COLO668 (cell line): ENCODE data around the gene IGF2BP2.
"Not testable (repeated sequence)": the region's sequence is repeated elsewhere in the genome, so short reads cannot be mapped to it uniquely, and the experiment has no call there.

ENCODE experiments used
- DNase-seq: peaks from one replicate; lab custom pipeline; 2025; ENCODE audit not compliant: unreplicated experiment; lab: John Stamatoyannopoulos, UW

IGF2BP2 gene

DNA sequence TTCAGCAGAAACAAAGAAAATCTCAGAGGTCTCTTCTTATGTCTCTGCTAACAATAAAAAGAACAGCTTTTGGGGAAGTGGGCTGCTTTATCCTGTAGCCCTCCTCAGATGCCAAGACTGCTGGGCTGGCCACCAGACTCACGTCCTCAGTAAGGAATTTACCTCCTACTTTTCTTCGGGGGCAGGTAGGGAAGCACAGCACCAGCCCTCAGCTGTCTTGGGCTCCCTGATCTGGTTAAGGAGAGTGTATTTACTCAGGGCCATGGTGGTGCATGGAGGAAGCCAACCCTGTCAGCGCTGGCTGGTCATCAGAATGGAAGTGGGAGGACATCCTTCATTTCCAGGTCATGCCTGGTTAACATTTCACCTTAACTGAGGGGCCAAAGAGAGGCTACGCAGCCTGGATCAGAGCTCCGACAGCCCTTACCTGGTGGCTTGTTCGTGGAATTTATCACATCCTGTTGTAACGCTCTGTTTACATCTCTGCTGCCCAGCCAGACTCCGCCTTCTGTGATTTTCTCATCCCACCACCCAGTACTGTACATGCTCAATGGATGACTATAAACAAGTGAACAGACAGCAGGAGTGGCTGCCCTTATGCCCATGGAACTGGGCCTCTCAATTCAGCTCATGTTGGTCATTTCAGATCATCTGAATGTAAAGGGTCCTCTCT lies 108.3 kb downstream of the IGF2BP2 start:
- no peak for DNase-seq

DNA sequence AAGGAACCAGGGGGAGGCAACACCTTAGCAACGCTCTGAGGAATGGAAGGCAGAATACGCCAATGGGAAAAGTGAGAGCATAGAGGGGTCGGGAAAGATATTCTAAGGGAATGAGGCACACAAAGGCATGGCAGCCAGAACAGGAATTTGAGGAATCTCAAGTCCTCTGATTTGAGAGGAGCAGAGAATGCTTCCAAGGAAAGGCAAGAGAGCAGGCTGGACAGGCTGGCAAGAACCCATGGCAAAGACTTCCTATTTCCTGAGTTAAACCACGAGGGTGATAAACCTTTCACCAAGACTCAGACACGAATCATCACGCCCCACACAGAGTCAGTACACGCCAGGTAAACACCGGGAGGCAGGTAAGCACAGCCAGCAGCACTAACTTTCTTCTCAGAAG lies 109.8 kb downstream of the IGF2BP2 start:
- DNase-seq, result no peak

DNA sequence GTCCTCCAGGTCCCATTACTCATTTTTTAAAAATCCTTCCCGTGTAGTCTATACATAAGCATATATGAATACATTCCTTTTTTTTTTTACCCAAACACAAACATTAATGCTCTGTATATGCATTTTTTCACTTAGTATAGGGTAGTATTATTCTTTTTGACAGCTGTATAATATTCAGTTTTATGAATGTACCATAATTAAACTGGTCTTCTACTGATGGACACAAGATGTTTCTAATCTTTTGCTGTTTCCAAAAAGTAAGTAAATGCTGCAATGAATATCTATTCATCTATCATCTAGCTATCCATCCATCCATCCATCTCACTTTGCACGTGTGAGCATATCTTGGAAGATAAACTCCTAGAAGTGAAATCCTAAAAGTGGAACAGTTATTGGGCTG lies 110.8 kb downstream of the IGF2BP2 start:
- no peak for DNase-seq

DNA sequence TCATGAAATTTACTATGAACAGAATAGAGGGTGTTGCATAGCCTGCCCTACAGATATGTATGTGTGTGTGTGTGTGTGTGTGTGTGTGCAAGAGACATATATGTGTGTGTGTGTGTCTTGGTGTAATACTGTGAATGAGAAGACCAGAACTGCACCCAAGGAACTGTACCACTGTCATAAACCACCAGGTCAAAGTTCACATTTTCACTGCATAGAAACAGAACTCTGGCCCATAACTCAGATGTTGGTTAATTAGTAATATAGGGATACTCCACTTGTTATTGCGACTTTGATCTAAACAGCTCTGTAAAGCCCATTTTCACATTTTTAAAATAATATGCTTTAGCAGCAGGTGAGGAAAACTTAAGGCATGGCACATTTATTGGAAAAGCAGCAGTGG lies 111.8 kb downstream of the IGF2BP2 start:
- no peak for DNase-seq

DNA sequence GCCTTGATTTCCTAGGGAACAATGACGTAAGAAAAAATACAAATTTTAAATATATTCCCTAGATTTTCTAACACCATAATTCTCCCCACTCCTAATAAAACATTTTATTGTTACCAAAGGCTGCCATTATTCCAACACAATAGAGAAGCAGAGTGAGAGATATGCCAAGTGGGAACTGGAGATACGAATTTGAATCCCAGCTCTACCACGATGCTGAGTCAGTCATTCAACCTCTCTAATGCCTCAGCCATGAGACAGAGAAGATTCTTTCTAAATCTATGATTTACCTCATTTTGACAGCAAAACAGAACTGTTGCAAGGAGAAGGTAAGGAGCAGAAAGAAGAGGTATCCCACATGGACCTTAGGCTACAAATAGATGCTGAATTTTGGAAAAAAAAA lies 112.5 kb downstream of the IGF2BP2 start:
- no peak for DNase-seq

DNA sequence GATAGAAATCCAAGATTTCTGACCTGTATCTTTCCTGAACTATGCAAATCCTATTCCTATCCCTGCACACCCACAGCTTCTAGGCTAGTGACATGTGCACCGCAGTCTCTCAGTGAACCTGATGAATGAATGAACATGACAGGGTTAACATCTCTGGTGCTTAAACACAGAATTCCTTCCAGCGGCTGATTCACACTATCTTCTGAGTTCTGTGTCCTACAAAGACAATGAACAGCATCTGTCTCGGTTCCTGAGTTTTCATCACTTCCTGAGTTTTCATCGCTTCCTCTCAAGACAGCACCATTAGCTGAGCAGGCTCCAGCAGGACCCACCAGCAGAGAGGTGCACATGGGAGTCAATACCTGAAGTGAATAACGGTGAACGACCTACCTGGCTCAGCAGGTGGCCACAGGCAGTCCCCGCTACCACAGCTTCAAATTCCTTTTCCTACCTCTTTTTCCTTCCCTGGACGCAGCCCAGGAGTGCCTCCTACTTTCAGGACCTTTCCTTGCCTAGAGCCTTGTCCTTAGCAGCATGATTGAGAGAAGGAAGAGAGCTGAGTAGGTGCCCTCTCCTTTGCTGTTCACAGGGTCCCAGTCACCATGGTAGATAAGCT lies 113.5 kb downstream of the IGF2BP2 start:
- DNase-seq, result no peak

DNA sequence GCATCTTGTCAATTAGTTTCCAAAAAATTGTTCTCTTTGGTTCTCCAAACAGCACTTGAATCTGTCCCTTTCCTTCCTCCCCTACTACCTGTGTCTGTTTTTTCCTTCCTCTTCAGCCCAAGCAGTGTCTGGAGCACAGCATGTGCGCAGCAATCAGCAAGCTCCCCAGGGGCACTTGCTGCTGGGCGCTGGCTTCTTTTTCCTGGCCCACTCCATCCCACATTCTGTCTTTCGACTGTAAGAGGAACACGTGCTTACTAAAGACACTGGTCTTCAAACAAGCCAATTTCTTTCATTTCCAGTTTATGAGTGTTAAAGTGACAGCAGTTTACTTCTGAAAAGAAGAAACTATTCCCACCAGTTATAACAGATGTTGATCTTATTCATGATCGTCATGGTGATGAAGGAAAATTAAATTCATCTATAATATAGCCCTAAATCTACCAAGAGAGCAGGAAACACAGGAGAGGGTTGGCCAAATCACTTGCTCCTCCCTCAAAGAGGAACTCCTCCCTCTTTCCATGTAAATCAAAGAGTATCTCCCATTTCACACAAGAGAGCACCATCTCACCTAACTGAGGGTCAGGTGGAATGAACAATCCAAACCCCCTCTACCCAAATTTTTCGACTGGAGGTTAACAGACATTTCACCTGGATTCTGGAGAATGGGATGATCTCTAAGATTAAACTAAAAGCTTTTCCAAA lies 115.4 kb downstream of the IGF2BP2 start:
- DNase-seq, result no peak

DNA sequence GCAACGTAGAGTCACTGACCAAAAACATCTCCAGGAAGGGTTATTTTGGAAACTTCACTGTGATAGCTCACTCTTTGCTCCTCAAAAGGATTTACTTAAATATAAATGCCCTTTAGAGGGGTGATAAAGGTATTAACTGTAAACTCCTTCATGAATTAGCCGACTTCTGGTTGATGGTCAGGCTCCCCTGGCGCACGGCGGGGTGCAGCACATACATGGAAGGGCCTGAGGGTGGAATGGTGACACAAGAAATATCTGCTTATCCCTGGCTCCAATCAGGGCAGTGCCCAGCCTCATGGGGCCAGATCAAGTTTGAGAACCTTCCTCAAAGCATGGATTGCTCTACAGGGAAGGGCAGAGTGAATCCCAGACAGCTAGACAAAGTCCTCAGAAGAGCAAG lies 116.5 kb downstream of the IGF2BP2 start:
- no peak for DNase-seq

DNA sequence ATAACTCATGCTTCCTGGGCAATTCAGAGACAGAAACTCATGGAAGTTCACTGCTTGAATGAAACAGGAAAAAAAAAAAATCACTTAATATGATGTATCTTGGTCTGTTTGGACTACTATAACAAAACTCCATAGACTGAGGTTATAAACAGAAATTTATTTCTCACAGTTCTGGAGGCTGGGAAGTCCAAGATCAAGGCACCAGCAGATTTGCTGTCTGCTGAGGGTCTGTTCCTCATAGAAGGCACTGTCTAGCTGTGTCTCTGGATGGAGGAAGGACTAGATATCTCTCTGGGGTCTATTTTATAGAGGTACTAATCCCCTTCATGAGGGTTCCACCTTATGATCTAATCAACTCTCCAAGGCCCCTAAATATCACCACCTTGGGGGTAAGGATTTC lies 119.3 kb downstream of the IGF2BP2 start:
- DNase-seq, result no peak

DNA sequence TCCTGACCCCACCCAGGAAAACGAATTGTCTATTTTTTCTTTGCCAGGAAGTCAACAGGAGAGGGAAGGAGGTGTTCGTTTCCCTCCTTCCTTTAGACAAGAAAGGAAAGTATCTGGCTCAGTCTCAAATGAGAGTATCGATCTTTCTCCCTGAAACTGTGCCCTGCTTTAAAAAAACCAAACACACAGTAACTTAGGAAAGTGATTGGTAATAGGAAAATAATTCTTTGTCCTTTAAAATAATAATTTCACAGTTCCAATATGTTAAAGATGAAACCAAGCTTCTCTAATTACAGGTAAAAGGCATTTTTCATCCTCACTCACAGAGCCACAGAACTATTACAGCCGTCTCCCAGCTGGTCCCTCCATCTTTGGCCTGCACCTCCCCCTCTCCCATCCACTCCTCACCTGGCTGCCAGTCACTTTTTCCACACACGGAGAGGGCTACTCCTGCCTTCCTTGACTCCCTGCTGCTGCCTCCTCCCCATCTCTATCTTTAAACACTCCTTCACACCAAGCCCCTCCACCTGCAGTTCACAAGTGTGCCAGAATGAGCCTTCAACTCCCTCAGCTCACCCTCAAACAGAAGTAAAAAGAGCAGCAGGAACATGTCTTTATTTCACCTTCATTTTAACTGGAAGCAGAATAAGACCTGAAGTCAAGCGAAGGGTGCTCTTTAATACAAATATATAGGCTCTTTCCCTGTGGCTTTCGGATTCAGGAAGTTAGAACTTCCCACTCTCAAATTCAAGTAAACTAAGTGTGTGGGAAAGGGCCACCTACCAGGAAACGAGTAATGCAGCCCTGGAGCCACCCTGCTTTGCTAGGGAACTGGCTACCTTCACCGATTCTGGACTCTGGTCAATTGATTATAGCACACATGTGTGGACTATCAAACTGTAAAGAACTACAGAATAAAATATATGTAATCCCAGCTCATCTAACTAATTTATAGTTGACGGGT lies 122.3 kb downstream of the IGF2BP2 start:
- DNase-seq, result no peak

DNA sequence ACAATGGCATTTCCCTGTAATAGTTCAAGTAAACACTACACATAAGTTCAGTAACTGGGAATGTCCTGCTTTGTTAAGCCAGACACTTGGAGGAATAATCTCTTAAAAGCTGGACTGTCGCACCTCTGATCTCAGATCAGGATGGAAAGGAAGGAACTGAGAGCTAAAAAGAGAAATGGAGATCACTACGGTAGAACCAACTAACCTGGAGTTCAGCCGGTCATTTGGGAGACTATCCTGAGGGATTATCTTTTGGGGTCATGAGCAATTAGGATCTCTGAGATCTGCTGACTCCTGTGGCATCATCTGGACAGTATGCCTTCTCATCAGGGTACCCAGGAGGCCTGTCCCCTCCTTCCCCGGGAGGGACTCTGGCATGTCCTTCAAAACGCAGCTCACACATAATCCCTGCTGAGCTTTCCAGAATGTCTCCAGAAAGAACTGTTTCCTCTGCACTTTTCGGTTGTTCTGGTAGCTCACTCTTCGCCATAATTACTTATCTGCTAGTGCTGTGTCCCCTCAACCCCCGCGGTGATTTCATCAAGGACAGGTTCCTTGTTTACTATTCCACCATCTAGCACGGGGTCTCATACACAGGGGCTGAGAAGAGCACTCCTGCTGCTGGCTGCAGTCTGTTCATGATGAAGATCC lies 123.1 kb downstream of the IGF2BP2 start:
- no peak for DNase-seq

DNA sequence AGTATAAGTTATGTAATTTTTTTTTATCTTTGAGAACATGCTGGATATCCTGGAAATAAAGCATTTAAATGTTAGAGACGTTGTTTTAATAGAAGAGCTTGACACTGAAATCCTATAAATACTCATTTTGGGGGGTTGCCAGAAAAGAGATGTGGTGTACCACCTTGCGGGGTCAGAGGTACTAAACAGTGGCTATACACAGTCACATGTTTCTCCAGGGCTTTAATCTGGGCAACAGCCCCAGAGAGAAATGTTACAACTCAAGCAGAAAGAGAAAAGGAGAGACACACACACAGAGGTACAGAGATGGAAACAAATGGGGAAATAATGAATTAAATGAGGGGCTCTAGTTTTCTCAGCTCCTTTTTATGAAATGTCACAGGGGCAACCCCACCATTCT lies 124.9 kb downstream of the IGF2BP2 start:
- no peak for DNase-seq

DNA sequence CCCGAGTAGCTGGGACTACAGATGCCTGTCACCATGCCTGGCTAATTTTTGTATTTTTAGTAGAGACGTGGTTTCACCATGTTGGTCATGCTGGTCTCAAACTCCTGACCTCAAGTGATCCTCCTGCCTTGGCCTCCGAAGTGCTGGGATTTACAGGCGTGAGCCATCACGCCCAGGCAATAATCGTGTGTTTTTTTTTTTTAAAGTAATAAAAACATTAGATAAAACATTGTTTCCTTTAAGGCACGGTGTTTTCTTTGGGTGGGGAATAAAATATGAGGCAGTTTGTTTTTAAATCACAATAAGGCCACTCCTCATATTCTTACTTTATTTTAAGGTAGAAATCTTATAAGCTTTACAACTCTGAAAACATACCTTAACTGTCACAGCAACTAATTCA lies 127.6 kb downstream of the IGF2BP2 start:
- DNase-seq, result not testable (repeated sequence)

DNA sequence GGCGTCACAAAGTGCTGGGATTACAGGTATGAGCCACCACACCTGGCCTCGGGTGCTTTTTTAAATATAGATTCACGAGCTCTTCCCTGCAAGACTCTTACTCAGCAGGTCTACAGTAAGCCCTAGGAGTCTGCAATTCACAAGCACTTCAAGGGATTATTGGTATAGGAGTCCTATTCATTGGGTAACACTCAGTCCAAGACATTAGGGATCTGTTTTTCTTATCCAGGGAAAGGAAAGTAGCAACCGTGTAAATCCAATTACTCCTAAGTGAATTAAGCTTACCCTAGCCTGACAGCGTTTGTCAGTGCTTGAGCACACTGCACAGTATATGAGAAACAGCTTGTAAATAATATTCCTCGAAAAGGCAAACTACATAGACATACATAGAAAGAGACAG lies 128.8 kb downstream of the IGF2BP2 start:
- DNase-seq, result no peak

DNA sequence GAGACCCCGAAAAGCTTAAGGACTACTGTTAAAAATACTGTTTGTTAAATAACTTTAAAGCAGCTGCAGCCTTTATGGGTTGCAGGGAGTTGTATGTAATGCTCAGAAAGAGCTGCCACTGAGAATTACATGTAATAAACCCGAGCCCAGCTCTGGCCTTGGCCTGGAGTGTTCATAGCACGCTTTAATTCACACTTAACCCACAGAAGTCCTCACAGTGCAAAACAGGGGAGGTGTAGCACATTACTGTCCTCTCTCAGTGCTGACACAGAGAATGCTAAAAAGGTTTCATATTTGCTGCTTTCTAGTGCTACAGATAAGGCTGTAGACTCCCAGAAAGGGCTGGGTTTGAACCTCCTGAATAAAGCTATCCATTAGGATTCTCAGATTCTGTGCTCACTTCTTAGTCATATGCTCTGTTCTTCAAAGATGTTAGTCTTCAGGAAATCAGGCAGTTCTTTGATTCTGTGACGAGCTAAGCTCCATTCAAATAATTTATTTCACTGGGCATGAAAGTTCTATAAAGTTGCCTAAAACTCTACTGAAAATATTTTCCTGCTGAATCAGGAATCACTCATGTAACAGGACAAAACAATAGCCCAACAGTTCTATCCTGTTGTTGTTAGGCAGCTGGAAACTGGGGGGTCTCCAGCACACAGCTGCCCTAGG lies 130.7 kb downstream of the IGF2BP2 start:
- no peak for DNase-seq

DNA sequence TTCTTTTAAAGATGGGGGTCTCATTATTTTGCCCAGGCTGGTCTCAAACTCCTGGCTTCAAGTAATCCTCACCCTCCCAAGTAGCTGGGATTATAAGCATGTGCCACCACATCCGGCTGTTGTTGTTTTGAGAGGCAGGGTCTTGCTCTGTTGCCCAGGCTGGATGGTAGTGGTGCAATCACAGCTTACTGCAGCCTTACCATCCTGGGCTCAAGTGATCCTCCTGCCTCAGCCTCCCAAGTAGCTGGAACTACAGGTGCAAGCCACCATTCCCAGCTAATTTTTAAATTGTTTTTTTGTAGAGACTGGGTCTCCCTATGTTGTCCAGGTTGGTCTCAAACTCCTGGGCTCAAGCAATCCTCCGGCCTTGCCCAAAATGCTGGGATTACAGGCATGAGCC lies 133.2 kb downstream of the IGF2BP2 start:
- no peak for DNase-seq

DNA sequence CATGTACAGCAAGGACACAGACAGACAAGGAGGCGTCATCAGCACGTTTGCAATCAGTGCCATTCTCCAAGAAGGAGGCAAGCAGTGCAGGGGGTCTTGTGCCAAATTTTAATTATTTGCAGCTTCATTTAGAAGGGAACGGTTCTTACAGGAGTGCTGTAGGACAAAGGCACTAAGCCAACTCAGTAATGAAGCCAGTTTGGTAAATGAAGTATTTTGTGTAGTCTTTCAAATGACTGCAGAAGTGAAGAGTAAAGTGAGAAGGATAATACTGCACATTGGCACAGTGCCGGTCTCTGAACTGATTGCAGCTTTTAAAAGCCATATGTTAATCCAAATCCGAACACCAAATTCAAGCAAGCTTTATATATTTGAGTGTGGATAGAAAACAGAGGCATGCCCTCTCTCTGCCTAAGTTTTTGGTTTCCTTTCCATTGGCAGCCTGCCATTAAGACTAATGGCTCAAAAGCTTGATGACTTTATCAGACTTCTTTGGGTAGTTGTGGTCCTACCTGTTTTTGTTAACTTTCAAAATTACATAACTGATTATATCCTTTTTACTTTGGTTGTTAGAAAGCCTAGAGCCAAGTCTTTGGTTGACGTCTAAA lies 137.5 kb downstream of the IGF2BP2 start:
- DNase-seq, result no peak

DNA sequence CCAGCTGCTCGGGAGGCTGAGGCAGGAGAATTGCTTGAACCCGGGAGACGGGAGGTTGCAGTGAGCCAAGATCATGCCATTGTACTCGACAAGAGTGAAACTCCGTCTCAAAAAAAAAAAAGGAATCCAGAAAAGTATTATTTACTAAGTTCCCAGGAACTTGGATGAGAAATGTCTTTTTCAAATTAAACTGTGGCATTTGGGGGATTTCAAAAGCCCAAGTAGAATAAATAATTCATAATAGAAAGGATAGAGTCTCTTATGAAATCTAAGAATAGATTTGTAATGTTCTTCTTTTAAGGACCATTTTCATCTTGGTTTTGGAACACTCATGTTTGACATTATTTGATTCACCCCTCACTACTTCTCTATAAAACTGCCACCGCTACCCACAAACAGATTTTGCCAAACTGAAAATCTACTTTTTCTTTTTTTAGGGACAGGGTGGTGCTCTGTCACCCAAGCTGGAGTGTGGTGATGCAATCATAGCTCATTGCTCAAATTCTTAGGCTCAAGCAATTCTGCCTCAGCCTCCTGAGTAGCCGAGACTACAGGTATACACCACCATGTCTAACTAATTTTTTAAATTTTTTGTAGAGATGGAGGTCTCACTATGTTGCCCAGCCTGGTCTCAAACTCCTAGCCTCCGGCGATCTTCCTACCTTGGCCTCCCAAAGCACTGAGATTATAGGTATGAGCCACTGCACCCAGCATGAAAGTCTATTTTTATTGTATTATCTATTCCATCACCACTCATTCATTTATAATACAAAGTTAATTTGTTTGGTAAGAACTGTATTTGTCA lies 139.4 kb downstream of the IGF2BP2 start:
- DNase-seq, result no peak

DNA sequence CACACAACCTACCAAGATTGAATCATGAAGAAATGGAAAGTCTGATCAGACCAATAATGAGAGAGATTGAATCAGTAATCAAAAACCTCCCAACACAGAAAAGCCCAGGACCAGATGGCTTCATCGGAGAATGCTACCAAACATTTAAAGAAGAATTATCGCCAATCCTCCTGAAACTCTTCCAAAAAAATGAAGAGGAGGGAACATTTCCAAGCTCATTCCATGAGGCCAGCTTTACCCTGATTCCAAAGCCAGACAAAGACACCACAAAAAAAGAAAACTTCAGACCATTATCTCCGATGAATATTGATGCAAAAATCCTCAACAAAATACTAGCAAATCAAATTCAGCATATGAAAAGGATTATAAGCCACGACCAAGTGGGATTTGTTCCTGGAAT lies 144.6 kb downstream of the IGF2BP2 start:
- no peak for DNase-seq
